GM15510 (cell line): ENCODE measurements around the gene PCBP3.

Experiments
- POLR2A ChIP-seq: IDR thresholded peaks from 3 replicates; pipeline ENCODE4 v1.6.1; 2011; ENCODE audit warnings: borderline replicate concordance; ENCODE audit not compliant: insufficient read length; ENCODE audit errors: extremely low read depth

PCBP3 gene

DNA sequence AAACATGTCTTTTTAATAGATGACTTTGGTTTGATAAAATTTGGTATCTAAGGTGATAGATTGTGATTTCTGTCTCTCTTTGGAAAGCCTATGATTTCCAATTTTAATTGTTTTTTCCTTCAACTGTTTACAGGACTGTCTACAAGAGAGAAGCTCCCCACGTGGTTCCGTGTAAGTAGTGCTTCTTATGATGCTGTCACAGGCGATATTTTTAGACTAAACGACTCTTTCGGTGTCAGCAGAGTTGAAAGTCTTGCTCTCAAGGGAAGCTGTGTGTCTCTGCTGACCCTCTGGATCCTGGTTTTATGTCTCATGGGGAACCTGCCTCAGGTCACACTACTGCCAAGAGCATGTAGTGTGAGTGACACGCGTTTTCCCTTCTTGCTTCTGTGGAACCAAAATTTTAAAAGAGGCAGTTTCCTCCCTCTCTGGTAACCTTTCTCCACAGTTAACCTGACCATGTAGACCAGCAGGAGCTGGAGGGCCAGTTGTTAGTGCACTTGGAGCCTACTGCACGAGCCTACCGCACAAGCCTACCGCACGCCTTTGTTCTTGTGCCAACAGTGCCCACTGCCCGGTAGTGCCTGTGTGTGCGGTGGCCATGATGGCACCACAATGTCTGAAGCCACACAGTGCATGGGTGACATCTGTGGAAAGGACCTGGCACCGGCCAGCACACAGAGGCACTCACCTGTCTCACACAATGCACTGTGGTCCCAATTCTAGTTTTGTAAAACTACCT is 91.9 kb downstream of the PCBP3 start:
- TF ChIP-seq POLR2A, result no peak

DNA sequence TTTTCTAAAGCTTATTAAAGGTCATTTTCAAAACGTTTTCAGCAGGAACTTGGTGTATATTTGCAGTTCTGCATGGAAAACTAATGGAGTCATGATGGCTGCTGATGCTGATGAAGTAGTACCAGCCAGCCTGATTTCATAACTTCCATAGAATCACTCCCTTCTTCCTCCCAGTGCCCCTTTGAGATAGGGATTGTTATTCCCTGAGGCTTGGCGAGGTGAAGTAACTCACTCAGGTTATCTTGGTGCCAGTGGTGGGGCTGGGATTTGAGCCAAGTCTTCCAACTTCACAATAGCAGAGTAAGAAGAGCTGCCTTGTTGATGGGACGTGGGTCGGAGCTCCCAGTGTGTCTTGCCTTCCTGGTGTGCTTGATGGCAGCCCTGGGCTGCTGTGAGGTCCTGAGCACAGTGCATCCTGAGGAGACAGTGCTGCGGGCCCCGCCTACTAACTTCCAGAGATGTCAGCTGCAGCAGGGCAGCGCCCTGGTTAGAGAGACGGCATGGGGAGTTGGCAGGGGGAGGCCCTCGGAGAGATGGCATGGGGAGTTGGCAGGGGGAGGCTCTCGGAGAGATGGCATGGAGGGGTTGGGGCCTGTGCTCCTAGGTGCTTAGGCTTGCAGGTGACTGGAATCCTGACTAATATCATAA is 92.6 kb downstream of the PCBP3 start:
- TF ChIP-seq POLR2A, result no peak

DNA sequence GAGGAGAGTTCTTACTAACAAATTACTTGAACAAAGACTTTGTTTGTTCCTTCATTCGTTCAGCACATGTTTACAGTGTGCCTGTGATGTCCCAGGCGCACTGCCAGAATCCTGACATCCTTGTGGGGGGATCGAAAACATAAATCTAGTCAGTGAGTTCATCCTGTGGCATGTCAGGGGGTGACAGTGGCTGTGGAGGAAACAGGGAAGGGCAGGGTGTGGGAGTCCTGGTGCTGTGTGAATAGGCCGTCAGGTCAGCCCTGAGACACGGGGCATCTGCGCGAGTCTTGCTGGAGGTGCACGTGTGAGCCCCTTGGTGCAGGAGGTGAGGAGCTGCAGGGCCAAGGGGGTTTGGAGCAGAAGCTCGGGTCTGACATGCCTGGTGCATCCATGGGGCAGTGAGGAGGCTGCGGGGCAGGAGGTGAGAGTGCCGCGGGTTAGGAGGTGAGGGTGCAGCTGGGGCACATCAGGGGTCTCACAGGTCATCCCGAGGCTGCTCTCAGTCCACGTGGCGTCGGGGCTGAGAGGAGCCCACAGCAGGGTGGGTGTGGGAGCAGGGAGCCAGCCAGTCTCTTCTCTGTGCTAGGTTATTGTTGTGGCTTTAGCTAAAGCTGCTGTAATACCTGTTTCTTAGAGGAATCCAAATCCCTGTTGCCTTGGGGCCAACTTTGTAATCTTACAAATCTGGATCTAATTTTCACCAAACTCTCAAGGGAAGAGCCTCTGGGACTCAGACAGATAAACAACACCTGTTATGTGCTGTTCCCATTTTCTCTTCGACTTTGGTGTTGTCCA is 93.4 kb downstream of the PCBP3 start:
- no peak for TF ChIP-seq POLR2A

DNA sequence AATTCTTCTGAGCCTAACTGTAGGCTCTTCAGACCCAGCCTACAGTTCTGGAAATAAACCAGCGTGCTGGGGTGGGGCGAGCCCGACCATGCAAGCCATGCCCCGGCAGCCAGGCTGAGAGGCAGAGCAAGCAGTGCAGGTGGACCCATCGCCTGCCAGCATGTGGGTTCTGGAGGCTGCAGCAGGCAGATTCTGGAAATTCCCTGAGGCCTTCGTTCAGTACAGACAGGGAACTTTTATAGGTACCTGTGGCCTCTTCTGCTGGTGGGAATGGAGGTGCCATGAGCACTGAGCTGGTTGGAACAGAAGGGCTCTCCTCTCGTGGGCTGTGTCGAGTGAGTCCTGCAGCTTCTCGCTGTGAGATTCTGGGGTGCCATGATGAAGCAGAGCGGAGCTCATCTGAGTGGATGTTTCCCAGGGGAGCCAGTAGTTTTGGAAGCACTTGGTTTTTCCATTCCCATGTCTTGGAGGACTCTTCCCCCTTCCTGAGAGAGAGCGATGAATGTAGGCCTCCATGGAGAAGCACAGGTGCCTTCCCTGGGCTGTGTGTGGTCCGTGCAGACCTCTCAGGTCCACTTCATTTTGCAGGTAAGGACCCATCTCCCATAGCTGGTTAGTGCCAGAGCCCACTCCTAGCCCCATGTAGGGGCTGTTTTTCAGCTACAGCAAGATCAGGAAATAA is 94.1 kb downstream of the PCBP3 start:
- TF ChIP-seq POLR2A, result no peak

DNA sequence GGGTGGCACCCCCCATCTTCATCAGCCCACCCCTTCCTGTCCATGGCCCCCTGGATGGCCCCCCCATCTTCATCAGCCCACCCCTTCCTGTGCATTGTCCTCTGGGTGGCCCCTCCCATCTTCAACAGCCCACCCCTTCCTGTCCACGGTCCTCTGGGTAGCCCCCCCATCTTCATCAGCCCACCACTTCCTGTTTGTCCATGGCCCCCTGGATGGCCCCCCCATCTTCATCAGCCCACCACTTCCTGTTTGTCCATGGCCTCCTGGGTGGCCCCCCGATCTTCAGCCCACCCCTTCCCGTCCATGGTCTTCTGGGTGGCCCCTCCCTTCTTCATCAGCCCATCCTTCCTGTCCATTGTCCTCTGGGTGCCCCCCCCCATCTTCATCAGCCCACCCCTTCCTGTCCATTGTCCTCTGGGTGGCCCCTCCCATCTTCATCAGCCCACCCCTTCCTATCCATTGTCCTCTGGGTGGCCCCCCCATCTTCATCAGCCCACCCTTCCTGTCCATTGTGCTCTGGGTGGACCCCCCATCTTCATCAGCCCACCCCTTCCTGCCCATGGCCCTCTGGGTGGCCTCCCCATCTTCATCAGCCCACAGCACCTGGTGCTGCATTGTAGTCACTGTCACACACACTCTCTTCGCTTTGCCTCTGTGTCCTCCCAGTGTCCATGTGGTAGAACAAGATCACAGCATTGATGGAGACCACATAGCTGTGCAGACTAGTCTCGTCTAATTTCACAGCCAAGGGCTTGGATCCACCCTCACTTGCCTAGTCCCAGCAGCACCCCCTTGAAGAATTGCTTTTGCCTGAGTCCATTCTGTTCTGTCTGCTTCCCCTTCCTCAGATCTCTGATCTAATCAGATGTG is 95.9 kb downstream of the PCBP3 start:
- TF ChIP-seq POLR2A, result no peak

DNA sequence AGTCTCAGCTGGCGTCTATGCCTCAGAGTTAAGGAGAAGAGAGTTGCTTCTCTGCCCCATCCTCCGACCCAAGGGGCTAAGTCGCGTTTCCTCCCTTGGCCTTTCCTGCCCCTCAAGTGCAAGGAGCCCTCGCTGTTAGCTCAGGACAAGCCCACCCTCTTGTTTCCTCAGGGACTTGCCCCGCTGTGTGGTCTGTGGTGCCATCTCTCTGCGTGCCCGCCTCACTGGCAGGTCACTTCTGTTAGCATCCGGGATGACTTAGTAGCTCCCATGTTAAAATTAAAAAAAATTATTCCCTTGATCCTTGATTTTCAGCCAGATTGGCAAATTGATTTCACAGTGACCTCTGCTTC is 96.5 kb downstream of the PCBP3 start:
- no peak for TF ChIP-seq POLR2A

DNA sequence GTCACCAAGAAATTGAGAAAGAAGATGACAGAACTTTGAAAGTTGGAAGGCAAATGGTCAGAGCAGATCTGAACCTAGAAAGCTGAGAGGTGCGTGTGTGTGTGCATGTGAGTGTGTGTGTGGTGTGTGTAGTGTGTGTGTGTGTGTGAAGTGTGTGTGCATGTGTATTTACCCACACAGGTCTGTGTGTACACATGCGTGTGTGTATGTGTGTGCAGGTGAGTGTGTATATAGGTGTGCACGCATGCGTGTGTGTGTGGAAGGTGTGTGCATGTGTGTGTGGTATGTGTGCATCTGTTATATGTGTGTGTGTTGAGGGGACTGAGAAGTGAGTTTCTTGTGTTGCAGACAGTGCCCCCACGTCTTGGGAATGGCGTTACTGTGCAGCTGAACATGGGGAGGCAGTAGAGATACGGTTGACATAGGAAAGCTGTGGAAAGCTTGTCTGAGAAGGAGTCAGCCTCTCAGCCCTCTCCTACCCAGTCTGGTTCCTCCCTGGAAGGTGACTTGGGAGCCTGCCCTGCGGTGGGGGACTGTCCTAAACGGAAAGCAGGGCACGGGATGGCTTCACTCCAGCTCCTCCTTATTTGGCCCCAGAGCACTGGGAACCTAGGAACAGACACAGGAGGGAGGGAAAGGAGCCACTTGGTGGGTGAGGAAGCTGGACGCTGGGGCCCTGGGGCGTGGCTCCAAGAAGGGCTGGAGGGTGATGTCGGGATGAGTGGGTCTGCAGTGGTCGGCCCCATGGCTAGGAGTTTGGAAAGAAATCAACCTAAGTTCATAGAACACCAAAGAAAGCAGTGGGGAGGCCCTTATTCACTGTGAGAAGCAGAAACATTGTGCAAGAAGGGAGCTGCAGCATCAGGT is 97.2 kb downstream of the PCBP3 start:
- TF ChIP-seq POLR2A, result no peak

DNA sequence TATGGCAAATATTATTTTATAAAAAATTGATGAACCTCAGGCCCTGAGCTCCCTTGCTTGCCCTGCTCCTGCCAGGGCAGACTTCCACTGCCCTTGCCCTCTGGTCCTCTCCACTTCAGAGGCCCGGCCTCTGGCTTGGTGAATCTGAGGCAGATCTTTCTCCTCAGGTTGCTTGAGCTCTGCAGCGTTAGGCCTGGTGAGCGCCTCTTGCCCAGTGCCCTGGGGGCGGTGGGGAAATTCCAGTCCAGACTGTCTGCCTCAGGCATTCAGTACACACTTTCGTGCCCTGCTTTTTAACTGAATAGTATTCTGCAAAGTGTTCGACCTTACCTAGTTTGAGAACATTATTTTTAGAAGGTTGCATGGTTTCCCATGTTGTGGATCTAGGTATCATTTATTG is 98.2 kb downstream of the PCBP3 start:
- TF ChIP-seq POLR2A, result no peak

DNA sequence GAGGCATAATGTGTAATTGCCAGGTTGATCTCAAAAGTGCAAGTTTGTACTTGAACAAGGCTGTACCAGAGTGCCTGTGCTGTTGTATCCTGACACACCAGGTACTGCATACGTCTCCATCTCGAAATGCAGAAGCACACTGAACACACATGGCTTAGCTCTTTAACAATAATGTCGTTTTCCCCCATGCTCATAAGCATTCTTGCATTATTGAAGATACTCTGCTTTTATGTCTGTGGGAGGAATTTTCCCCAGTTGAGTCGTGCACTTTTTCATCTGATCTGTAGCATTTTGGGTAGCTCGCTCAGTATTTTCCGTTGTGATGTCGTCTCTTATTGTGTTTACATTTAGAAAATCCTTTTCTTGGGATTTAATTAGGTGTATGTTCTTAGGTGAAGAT is 98.7 kb downstream of the PCBP3 start:
- no peak for TF ChIP-seq POLR2A

DNA sequence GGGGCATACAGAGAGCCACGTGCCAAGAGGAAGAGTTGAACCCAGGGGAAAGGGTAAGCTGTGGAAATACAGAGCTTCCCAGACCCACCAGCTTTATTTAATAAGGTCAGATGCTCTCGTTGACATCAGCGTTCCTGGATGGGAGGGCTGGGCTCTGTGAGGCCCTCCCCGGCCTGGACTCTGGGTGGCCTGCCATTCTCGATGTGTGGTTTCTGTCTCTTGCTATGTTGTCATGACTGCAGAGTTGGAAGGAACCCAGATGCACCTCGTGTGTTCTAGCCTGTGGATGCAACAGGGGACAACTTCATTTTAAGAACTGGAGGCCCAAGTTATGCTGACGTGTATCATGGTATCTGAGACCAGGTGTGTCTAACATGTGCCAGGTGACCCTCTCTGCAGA is 101.7 kb downstream of the PCBP3 start:
- TF ChIP-seq POLR2A, result no peak

DNA sequence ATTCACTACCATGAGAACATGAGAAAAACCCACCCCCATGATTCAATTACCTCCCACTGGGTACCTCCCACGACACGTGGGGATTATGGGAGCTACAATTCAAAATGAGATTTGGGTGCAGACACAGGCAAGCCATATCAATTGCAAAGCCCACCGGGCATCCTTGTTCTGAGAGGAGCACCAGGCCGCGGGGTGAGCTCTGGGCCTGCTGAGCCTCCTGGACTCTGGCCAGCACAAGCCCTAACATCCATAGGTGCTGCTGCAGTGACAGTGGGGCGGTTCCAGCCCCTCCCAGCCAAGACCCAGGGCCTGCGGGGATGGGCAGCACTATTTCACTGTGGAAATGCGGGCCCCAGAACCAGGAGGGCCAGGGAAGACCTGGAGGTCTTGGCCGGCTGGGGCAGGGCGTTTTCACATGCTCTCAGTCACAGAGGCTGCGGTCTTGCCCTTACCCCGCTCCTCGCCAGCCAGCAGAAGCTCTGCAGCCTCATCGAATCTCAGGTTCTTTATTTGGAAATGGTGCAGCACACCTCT is 103.8 kb downstream of the PCBP3 start:
- TF ChIP-seq POLR2A, result no peak

DNA sequence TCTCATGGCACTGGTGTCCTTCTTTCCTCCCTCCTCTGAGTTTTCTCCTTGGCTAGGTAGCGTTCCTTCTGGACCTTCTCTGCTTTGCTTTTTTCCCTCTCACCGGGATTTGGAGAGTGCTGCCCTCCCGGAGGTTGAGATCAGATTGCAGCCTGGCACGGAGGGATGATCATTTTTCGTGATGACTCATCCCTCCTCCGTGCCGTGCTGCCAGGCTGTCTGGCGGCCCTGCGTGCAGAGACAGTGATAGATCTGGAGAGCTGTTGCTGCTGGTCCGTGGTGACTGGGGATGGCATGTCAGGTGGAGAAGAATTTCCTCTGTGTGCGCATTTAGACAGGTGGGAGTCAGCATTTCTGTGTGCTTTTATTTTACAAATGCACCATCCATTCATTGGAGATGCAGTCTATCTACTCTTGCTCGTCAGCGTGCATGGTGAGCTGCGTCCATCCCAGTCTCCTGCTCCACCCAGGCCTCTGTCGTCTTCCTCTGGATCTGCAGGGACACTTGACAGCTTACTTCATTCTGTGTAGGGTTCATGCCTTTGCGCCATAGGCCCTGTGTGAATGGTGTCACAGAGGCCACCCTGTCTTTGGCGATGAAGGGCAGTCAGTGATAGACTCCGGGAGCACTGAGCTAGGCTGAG is 104.4 kb downstream of the PCBP3 start:
- TF ChIP-seq POLR2A, result no peak

DNA sequence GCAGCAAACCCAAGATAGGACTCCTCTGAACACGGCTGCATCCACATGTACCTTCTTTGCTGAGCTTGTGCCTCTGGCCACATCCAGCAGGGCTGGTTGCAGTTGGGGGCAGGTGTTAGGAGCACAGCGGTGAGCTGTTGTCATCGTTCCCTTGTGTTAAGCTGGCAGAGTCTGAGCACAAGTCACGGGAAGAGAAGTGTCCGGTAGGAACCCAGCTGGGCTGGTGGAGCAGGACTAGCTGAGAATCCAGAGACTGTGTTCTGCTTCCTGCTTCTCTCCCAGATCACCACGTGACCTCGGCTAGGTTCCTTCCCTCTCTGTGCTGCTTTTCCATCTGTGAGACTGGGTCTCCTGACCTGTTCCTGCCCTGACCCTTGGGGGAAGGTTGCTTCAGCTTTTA is 105.1 kb downstream of the PCBP3 start:
- TF ChIP-seq POLR2A, result no peak

DNA sequence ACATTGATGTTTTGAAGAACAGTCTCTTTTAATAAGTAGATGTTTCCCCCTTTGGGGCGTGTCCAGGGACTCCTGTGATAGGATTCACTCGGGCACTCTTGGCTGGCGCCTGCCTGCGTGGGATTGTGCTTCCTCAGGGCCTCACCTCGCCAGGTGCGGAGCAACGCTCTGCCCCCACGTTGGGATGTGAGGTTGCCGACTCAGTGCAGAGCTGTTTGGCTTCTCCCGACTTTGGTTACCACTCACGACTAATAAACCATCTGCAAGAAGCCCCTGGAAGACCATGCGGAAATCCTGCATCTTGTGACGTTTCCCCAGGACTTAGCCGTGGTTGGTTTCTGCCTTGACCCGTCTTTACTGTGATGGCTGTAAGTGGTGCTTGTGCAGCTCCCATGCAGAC is 106.4 kb downstream of the PCBP3 start:
- no peak for TF ChIP-seq POLR2A
